Parathyroid adenoma (tissue), 2 donors: ENCODE measurements around the gene RNU6-1.

ENCODE experiments used
- H2AFZ ChIP-seq: fragments of 300-600 bp; sonication (generic); one replicate; pipeline ENCODE4 v1.7.0; 2017; ENCODE audit warnings: antibody characterized with exemption, mild to moderate bottlenecking
- H3K27ac ChIP-seq: fragments of 300-600 bp; sonication (generic); one replicate; pipeline ENCODE4 v1.7.0; 2017
- H3K27me3 ChIP-seq: fragments of 300-600 bp; sonication (generic); one replicate; pipeline ENCODE4 v1.7.0; 2017; ENCODE audit warnings: low read length; ENCODE audit not compliant: control insufficient read depth, insufficient read depth
- H3K36me3 ChIP-seq: fragments of 300-600 bp; sonication (generic); one replicate; pipeline ENCODE4 v1.7.0; 2017; ENCODE audit warnings: low read length; ENCODE audit not compliant: control insufficient read depth, insufficient read depth
- H3K4me1 ChIP-seq: fragments of 300-600 bp; sonication (generic); one replicate; pipeline ENCODE4 v1.7.0; 2017; ENCODE audit warnings: control low read depth
- H3K4me2 ChIP-seq: fragments of 300-600 bp; sonication (generic); one replicate; pipeline ENCODE4 v1.7.0; 2017; ENCODE audit warnings: low read length
- H3K4me3 ChIP-seq: fragments of 300-600 bp; sonication (generic); one replicate; pipeline ENCODE4 v1.7.0; 2017; ENCODE audit warnings: low read depth, low read length
- H3K79me2 ChIP-seq: fragments of 300-600 bp; sonication (generic); one replicate; pipeline ENCODE4 v1.7.0; 2017; ENCODE audit warnings: control low read depth
- H3K9ac ChIP-seq: fragments of 300-600 bp; sonication (generic); one replicate; pipeline ENCODE4 v1.7.0; 2017; ENCODE audit warnings: mild to moderate bottlenecking
- H3K9me3 ChIP-seq: fragments of 300-600 bp; sonication (generic); one replicate; pipeline ENCODE4 v1.7.0; 2017; ENCODE audit warnings: low read length; ENCODE audit not compliant: control insufficient read depth
- TF ChIP-seq, protein P1 (sequence below): fragments of 300-600 bp; sonication (generic); IDR thresholded peaks from one replicate; pipeline ENCODE4 v1.7.0; 2017; ENCODE audit warnings: antibody characterized with exemption, mild to moderate bottlenecking
- donor health status: primary hyperparathyroidism.

Gene RNU6-1

DNA sequence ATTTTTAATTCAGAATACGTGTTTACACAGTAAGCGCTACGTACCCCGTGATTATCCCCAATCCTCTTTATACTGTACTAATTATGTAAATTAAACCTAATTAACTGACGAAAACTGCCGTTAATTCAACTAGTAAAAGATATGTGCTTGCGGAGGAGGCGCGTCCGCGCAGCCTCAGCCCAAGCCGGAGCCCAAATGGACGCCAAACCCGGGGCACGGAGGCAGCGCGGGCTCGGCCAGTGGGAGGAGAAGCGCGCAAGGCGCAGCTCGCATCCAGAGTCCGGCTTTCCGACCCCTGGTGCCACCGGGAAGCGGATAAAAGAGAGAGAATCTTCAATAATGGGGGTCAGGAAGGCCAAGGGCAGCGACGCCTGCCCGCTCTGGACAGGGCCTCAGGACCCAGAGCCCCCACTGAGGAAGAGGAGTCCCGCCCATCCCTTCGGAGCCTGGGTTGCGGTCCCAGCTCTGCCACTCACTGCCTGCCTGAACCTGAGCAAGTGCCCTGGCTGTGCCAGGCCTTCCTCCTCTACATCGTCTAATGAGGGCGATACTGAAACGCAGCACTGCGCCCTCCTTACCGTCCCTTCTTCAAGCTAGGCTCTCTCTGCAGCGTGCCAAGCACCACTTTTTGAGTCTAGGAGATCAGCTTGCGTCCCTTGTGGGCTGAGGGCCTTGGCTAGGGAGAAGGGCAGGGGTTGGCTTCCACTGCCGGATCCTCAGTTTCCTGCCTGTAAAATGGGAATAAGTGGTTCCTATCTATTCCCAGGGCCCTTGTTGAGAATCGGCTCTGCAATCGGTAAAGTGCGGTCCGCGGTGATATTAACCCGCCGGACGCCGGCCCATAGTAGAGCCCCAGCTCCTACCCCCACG is 19.5 kb downstream of the RNU6-1 start:
- no peak overlapping the region for H3K9ac ChIP-seq
- no peaks in the 10 kb centered on the region for H3K79me2 ChIP-seq
- no peak overlapping the region for H3K4me3 ChIP-seq
- no peaks in the 10 kb centered on the region for H3K36me3 ChIP-seq
- H3K4me1 ChIP-seq: no peaks in the 10 kb centered on the region
- peaks cover 3% of the 10 kb centered on the region for H3K27me3 ChIP-seq
- H3K4me2 ChIP-seq: no peak overlapping the region
- H3K9me3 ChIP-seq: no peaks in the 10 kb centered on the region
- H2AFZ ChIP-seq: no peak overlapping the region
- TF ChIP-seq, protein P1, sequence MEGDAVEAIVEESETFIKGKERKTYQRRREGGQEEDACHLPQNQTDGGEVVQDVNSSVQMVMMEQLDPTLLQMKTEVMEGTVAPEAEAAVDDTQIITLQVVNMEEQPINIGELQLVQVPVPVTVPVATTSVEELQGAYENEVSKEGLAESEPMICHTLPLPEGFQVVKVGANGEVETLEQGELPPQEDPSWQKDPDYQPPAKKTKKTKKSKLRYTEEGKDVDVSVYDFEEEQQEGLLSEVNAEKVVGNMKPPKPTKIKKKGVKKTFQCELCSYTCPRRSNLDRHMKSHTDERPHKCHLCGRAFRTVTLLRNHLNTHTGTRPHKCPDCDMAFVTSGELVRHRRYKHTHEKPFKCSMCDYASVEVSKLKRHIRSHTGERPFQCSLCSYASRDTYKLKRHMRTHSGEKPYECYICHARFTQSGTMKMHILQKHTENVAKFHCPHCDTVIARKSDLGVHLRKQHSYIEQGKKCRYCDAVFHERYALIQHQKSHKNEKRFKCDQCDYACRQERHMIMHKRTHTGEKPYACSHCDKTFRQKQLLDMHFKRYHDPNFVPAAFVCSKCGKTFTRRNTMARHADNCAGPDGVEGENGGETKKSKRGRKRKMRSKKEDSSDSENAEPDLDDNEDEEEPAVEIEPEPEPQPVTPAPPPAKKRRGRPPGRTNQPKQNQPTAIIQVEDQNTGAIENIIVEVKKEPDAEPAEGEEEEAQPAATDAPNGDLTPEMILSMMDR: no peak
- H3K27ac ChIP-seq: no peak overlapping the region

DNA sequence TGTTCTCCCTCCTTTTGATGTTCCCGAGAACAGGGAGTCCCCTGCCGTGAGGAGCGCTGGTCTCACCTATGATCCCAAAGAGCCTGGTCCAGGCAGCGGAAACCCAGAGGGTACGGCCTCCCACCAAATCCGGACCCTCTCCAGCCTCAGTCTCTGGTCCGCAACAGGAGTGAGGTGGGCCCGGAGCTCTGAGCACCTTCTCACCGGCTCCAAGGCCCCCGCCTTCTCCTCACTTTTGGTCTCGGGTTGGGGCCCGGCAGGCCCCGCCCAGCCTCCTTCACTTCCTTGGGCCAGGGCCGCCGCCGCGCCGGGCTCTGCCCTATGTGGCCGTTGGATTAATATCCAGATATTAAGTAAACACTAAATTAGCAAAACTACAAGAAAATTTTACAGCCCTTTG is 20.2 kb downstream of the RNU6-1 start:
- peaks cover 3% of the 10 kb centered on the region for H3K27me3 ChIP-seq
- no peak overlapping the region for H3K4me3 ChIP-seq
- H3K79me2 ChIP-seq: no peaks in the 10 kb centered on the region
- no peaks in the 10 kb centered on the region for H3K9me3 ChIP-seq
- no peak overlapping the region for H3K27ac ChIP-seq
- H2AFZ ChIP-seq: no peak overlapping the region
- no peaks in the 10 kb centered on the region for H3K4me1 ChIP-seq
- no peak overlapping the region for H3K4me2 ChIP-seq
- H3K9ac ChIP-seq: no peak overlapping the region
- TF ChIP-seq, protein P1: no peak
- no peaks in the 10 kb centered on the region for H3K36me3 ChIP-seq

DNA sequence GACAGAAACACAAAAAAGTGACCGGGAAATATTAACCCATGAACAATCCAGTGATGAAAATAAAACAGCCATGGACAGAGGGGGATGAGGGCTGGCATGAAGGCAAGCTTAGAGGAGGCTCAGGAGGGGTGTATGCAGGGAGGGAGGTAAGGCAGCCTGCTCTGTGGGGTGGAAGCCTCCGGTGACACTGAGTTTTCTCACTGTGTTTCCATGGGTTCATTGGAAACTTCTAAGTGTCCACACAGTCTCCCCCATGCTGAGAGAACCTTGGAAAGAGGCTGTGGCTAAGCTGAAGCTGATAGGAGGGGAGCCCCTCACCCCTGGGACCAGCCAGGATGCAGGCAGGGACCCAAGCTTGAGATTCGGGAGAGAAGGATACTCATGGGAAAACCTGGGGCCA is 21.4 kb downstream of the RNU6-1 start:
- H3K79me2 ChIP-seq: no peaks in the 10 kb centered on the region
- no peak overlapping the region for H3K4me3 ChIP-seq
- H3K4me1 ChIP-seq: no peaks in the 10 kb centered on the region
- H3K27me3 ChIP-seq: no peaks in the 10 kb centered on the region
- H3K4me2 ChIP-seq: no peak overlapping the region
- no peaks in the 10 kb centered on the region for H3K36me3 ChIP-seq
- no peak overlapping the region for H3K9ac ChIP-seq
- TF ChIP-seq, protein P1: no peak
- H3K9me3 ChIP-seq: no peaks in the 10 kb centered on the region
- H3K27ac ChIP-seq: no peak overlapping the region
- no peak overlapping the region for H2AFZ ChIP-seq

GRCh38 chr15:67816668-67817067 is 23.2 kb downstream of the RNU6-1 start:
- TF ChIP-seq, protein P1: no peak
- Histone ChIP-seq H3K4me2 (no peak overlapping the region), H3K4me1 (no peaks in the 10 kb centered on the region), H3K4me3 (no peak overlapping the region), H2AFZ (no peak overlapping the region), H3K9ac (no peak overlapping the region), H3K27me3 (no peaks in the 10 kb centered on the region), H3K36me3 (no peaks in the 10 kb centered on the region), H3K27ac (no peak overlapping the region), H3K79me2 (no peaks in the 10 kb centered on the region), H3K9me3 (no peaks in the 10 kb centered on the region)

DNA sequence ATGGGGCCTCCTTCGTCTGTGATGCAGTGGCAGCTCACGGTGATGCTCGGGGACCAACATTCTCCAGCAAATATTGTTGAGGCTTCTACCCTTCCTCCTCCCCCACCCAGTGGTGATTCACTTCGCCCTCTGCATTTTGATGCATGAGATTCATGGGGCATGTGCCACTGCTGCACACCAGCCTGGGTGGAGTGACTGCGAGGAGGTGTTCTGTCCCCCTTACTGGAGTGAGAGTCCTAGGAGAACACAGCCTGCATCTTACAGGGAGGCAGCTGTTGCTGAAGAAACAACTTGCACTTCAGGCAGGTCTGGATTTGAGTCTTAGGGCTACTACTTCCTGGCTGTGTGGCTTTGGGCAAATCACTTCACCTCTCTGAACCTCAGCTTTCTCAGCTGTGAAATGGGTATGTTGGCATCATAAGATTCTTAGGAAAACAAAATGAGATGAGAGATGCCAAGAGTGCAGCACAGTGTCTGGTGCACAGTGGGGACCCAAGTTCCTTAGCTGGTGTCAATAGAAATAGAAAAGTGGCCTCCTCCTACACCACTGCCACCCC is 24.7 kb downstream of the RNU6-1 start:
- H3K4me2 ChIP-seq: no peak overlapping the region
- H3K36me3 ChIP-seq: no peaks in the 10 kb centered on the region
- H2AFZ ChIP-seq: no peak overlapping the region
- H3K27me3 ChIP-seq: no peaks in the 10 kb centered on the region
- TF ChIP-seq, protein P1: no peak
- no peaks in the 10 kb centered on the region for H3K9me3 ChIP-seq
- H3K4me1 ChIP-seq: no peaks in the 10 kb centered on the region
- no peaks in the 10 kb centered on the region for H3K79me2 ChIP-seq
- H3K4me3 ChIP-seq: no peak overlapping the region
- H3K27ac ChIP-seq: no peak overlapping the region
- H3K9ac ChIP-seq: no peak overlapping the region
